Smooth muscle cell (in vitro differentiated cells): ENCODE data around the gene NCDN. TPM values are rescaled to one million over a fixed set of nuclear protein-coding genes. Genes with fewer than 3 reads are reported as not detected.
"Not testable (repeated sequence)": the region's sequence is repeated elsewhere in the genome, so short reads cannot be mapped to it uniquely, and the experiment has no call there.

Source experiments
- DNase-seq: peaks from one replicate; lab custom pipeline; 2025; ENCODE audit not compliant: unreplicated experiment; lab: John Stamatoyannopoulos, UW
- H2AFZ ChIP-seq: fragments of 200-600 bp; sonication (generic); 2 replicates; pipeline ENCODE4 v1.6.0; 2016; ENCODE audit warnings: antibody characterized with exemption, low read depth, mild to moderate bottlenecking
- H3F3A ChIP-seq: fragments of 200-600 bp; sonication (generic); 2 replicates; pipeline ENCODE4 v1.6.0; 2017; ENCODE audit warnings: antibody characterized with exemption, low read depth
- H3K27ac ChIP-seq: fragments of 200-600 bp; sonication (generic); 2 replicates; pipeline ENCODE4 v1.5.1; 2016; ENCODE audit warnings: low read depth, mild to moderate bottlenecking
- H3K27me3 ChIP-seq: fragments of 200-600 bp; sonication (generic); 2 replicates; pipeline ENCODE4 v1.6.1; 2016; ENCODE audit warnings: low read depth, mild to moderate bottlenecking
- H3K36me3 ChIP-seq: fragments of 200-600 bp; sonication (generic); 2 replicates; pipeline ENCODE4 v1.5.1; 2016; ENCODE audit warnings: low read depth
- H3K4me1 ChIP-seq: fragments of 200-600 bp; sonication (generic); 2 replicates; pipeline ENCODE4 v1.5.1; 2016; ENCODE audit warnings: low read depth
- H3K4me2 ChIP-seq: fragments of 200-600 bp; sonication (generic); 2 replicates; pipeline ENCODE4 v1.6.0; 2016; ENCODE audit warnings: mild to moderate bottlenecking
- H3K4me3 ChIP-seq: fragments of 200-600 bp; sonication (generic); 2 replicates; pipeline ENCODE4 v1.5.1; 2016; ENCODE audit warnings: mild to moderate bottlenecking
- H3K79me2 ChIP-seq: fragments of 200-600 bp; sonication (generic); 2 replicates; pipeline ENCODE4 v1.6.0; 2016; ENCODE audit warnings: low read depth, mild to moderate bottlenecking
- H3K9ac ChIP-seq: fragments of 200-600 bp; sonication (generic); 2 replicates; pipeline ENCODE4 v1.6.0; 2016; ENCODE audit warnings: low read depth
- H3K9me3 ChIP-seq: fragments of 200-600 bp; sonication (generic); replicated peaks from 2 replicates; pipeline ENCODE4 v1.5.1; 2016; ENCODE audit warnings: low read depth
- H4K20me1 ChIP-seq: fragments of 200-600 bp; sonication (generic); 2 replicates; pipeline ENCODE4 v1.6.0; 2016; ENCODE audit warnings: low read depth
- CTCF ChIP-seq: fragments of 200-600 bp; sonication (generic); IDR thresholded peaks from 2 replicates; pipeline ENCODE4 v1.5.1; 2017; ENCODE audit warnings: borderline replicate concordance, mild to moderate bottlenecking, antibody characterized with exemption; ENCODE audit not compliant: insufficient read depth, poor library complexity, severe bottlenecking
- WGBS: methylation state at CpG from one replicate; pipeline ENCODE4 v1.1.7; 2016; ENCODE audit warnings: low lambda C conversion rate; 5-methylcytosine and 5-hydroxymethylcytosine counted together
- polyA plus RNA-seq: library from polyadenylated mRNA; unstranded; fragments of >200 nt; fragmentation: Nextera tagmentation; extraction: Ambion mirVana; gene quantifications from 2 replicates; pipeline ENCODE4 v1.2.1, GENCODE V29; 2016
- total RNA-seq: library from RNA; depleted of rRNA; stranded (reverse); fragments of >200 nt; gene quantifications from 2 replicates; pipeline ENCODE4 v1.2.3, GENCODE V29; 2014

NCDN gene
- total and polyA plus RNA-seq, 2 experiments from 2014 or later: 12.2 to 25.8 TPM

GRCh38 chr1:35577071-35577998 lies 19.7 kb downstream of the NCDN start:
- Histone ChIP-seq H3K4me1 (peaks cover 10% of the 10 kb centered on the region), H3K36me3 (no peaks in the 10 kb centered on the region), H3K4me3 (peak overlapping the region; percentile 44), H3K27ac (no peak overlapping the region), H3K79me2 (no peaks in the 10 kb centered on the region), H3K27me3 (peaks cover 62% of the 10 kb centered on the region), H3K9ac (no peak overlapping the region), H3K4me2 (peak overlapping the region; percentile 85), H4K20me1 (no peaks in the 10 kb centered on the region), H3K9me3 (no peaks in the 10 kb centered on the region), H3F3A (peaks cover 3% of the 10 kb centered on the region), H2AFZ (no peak overlapping the region)
- TF ChIP-seq CTCF: no peak
- DNase-seq: no peak
- WGBS: 21% methylated on average over 70 of the region's 70 CpGs

GRCh38 chr1:35580949-35581388 lies 23.4 kb downstream of the NCDN start:
- 91% methylated on average over 4 of the region's 4 CpGs for WGBS
- Histone ChIP-seq H3K4me3 (no peak overlapping the region), H4K20me1 (no peaks in the 10 kb centered on the region)

GRCh38 chr1:35581621-35582020 lies 24.0 kb downstream of the NCDN start:
- not testable (repeated sequence) for H4K20me1 ChIP-seq, DNase-seq, H3K27ac ChIP-seq, H3K4me3 ChIP-seq, H3K9me3 ChIP-seq, H3K79me2 ChIP-seq, H3K9ac ChIP-seq, H3K4me2 ChIP-seq, H3F3A ChIP-seq, H3K36me3 ChIP-seq, H2AFZ ChIP-seq, H3K4me1 ChIP-seq
- WGBS: 98% methylated on average over 9 of the region's 9 CpGs
- H3K27me3 ChIP-seq: peaks cover 19% of the 10 kb centered on the region

More at GRCh38 chr1:35580949-35581388, 23.4 kb downstream of the NCDN start:
- H3K4me1 ChIP-seq: no peaks in the 10 kb centered on the region
- H3K4me2 ChIP-seq: no peak overlapping the region
- peaks cover 26% of the 10 kb centered on the region for H3K27me3 ChIP-seq
- no peaks in the 10 kb centered on the region for H3K9me3 ChIP-seq
- no peaks in the 10 kb centered on the region for H3K79me2 ChIP-seq
- no peak overlapping the region for H3K9ac ChIP-seq
- DNase-seq: no peak
- H3K27ac ChIP-seq: no peak overlapping the region
- no peak overlapping the region for H2AFZ ChIP-seq
- no peaks in the 10 kb centered on the region for H3K36me3 ChIP-seq
- TF ChIP-seq CTCF: no peak
- no peaks in the 10 kb centered on the region for H3F3A ChIP-seq

- H3K9ac ChIP-seq: no peak overlapping the region
- H3K27ac ChIP-seq: no peak overlapping the region
- H4K20me1 ChIP-seq: no peaks in the 10 kb centered on the region
- DNase-seq: no peak
- no peaks in the 10 kb centered on the region for H3K27me3 ChIP-seq
- no peak overlapping the region for H2AFZ ChIP-seq
- H3K4me2 ChIP-seq: no peak overlapping the region
- H3K9me3 ChIP-seq: no peaks in the 10 kb centered on the region
- no peaks in the 10 kb centered on the region for H3F3A ChIP-seq
- TF ChIP-seq CTCF: no peak
- WGBS: 85% methylated on average over 3 of the region's 3 CpGs
- H3K4me1 ChIP-seq: no peaks in the 10 kb centered on the region
- no peaks in the 10 kb centered on the region for H3K79me2 ChIP-seq
- no peaks in the 10 kb centered on the region for H3K36me3 ChIP-seq
- no peak overlapping the region for H3K4me3 ChIP-seq
Observed at GRCh38 chr1:35585281-35585680, 27.7 kb downstream of the NCDN start.

GRCh38 chr1:35585805-35586204 lies 28.2 kb downstream of the NCDN start:
- not testable (repeated sequence) for H3K36me3 ChIP-seq, H2AFZ ChIP-seq, H3K9ac ChIP-seq, H3K4me2 ChIP-seq, H3K4me1 ChIP-seq, H3K27ac ChIP-seq, H3F3A ChIP-seq, H3K4me3 ChIP-seq, H3K27me3 ChIP-seq, H3K9me3 ChIP-seq, H4K20me1 ChIP-seq, DNase-seq, H3K79me2 ChIP-seq
- WGBS: 94% methylated on average over 1 of the region's 1 CpG
